Measurements from ENCODE around the gene HAUS3. TPM values are rescaled to one million over a fixed set of nuclear protein-coding genes. Genes with fewer than 3 reads are reported as not detected.

Gene HAUS3
- total RNA-seq, 2 donors from 2014 or later, result 6.5 to 12.9 TPM

- Histone ChIP-seq H3K36me3 (no peaks in the 10 kb centered on the region), H3K27me3 (replicated peaks; ENCODE audit: insufficient read depth) (no peaks in the 10 kb centered on the region), H3K27ac (no peak overlapping the region), H3K9me3 (peaks cover 3% of the 10 kb centered on the region), H3K4me1 (ENCODE audit: control insufficient read depth in 1 of 2, low read depth in 2 of 2) (no peaks in the 10 kb centered on the region), H3K4me3 (no peak overlapping the region)
- ATAC-seq (ENCODE audit: insufficient number of reproducible peaks, low FRiP score, low read depth) (no peak), DNase-seq (ENCODE audit: low spot score) (no peak)
- TF ChIP-seq CTCF (IDR thresholded peaks at IDR 0.05), result no peak
These were observed 47.5 kb upstream of the HAUS3 start for GRCh38 chr4:2289311-2289954.

GRCh38 chr4:2288051-2288541, 46.2 kb upstream of the HAUS3 start:
- DNase-seq (ENCODE audit: low spot score) (no peak), ATAC-seq (ENCODE audit: insufficient number of reproducible peaks, low FRiP score, low read depth) (no peak)
- Histone ChIP-seq H3K9me3 (no peaks in the 10 kb centered on the region), H3K4me3 (no peak overlapping the region), H3K36me3 (no peaks in the 10 kb centered on the region), H3K27ac (no peak overlapping the region), H3K27me3 (replicated peaks; ENCODE audit: insufficient read depth) (no peaks in the 10 kb centered on the region), H3K4me1 (ENCODE audit: control insufficient read depth in 1 of 2, low read depth in 2 of 2) (no peaks in the 10 kb centered on the region)
- TF ChIP-seq CTCF (IDR thresholded peaks at IDR 0.05), result no peak

GRCh38 chr4:2287594-2287915, 45.6 kb upstream of the HAUS3 start:
- no peaks in the 10 kb centered on the region for H3K9me3 ChIP-seq
- H3K4me1 ChIP-seq (ENCODE audit: control insufficient read depth in 1 of 2, low read depth in 2 of 2), result no peaks in the 10 kb centered on the region
- H3K27me3 ChIP-seq (replicated peaks; ENCODE audit: insufficient read depth), result no peaks in the 10 kb centered on the region
- H3K36me3 ChIP-seq, result no peaks in the 10 kb centered on the region
- DNase-seq (ENCODE audit: low spot score), result no peak
- ATAC-seq (ENCODE audit: insufficient number of reproducible peaks, low FRiP score, low read depth), result no peak
- no peak overlapping the region for H3K4me3 ChIP-seq
- no peak overlapping the region for H3K27ac ChIP-seq
- TF ChIP-seq CTCF (IDR thresholded peaks at IDR 0.05), result no peak

GRCh38 chr4:2286904-2287593, 45.1 kb upstream of the HAUS3 start:
- Histone ChIP-seq H3K4me1 (ENCODE audit: control insufficient read depth in 1 of 2, low read depth in 2 of 2) (no peaks in the 10 kb centered on the region), H3K36me3 (no peaks in the 10 kb centered on the region), H3K27ac (no peak overlapping the region), H3K9me3 (no peaks in the 10 kb centered on the region), H3K27me3 (replicated peaks; ENCODE audit: insufficient read depth) (no peaks in the 10 kb centered on the region), H3K4me3 (no peak overlapping the region)
- ATAC-seq (ENCODE audit: insufficient number of reproducible peaks, low FRiP score, low read depth) (no peak), DNase-seq (ENCODE audit: low spot score) (no peak)
- TF ChIP-seq CTCF (IDR thresholded peaks at IDR 0.05), result no peak

GRCh38 chr4:2285613-2286381, 43.9 kb upstream of the HAUS3 start:
- no peak for TF ChIP-seq CTCF (IDR thresholded peaks at IDR 0.05)
- no peaks in the 10 kb centered on the region for H3K27me3 ChIP-seq (replicated peaks; ENCODE audit: insufficient read depth)
- H3K4me1 ChIP-seq (ENCODE audit: control insufficient read depth in 1 of 2, low read depth in 2 of 2), result no peaks in the 10 kb centered on the region
- H3K9me3 ChIP-seq, result no peaks in the 10 kb centered on the region
- no peaks in the 10 kb centered on the region for H3K36me3 ChIP-seq
- no peak for ATAC-seq (ENCODE audit: insufficient number of reproducible peaks, low FRiP score, low read depth)
- DNase-seq (ENCODE audit: low spot score), result no peak
- H3K4me3 ChIP-seq, result no peak overlapping the region
- no peak overlapping the region for H3K27ac ChIP-seq
